ENCODE results near the gene EPHB3.

DNA sequence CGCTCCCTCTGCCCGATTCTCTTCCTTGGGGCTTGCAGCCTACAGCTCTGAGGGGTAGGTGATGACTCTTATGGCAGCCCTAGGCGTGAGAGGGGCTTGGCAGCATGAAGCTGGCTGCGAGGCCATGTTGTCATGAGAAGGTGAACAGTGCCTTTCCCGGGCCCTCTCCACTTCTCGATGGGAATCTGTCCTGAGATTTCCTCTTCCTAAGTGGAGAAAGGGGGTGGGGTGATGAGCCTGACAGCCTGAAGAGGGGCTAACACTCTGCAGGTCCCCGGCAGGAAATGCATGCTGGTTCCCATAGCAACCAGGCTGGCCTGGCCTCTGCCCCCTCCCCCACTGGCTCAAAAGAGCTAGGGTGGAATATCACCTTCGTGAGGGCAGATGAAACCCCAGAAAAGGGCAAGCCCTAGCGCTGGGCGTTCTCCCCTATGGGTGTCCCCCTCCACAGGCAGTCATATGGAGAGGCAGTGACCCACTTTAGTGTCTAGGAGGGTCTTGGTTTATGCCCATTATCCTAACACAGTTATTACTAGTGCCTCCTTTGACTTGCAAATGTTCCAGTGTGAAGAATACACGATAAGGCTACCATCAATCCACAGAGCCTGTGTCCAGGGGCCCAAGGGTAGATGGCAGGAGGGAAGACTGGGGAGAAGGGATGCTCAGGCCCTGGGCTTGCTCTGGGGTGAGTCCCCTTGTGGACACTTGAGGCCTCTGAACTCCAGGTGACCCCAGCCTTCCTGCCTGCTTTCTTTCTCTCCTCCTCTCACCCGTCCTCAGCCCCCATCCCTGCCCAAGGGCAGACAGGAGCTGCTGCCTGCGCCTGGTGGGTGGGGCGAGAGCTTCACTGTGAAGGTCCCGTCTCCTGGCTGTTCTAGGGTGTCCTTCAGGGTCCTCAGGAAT, 13.2 kb downstream of the EPHB3 start:
- TF ChIP-seq POLR2A (IDR thresholded peaks at IDR 0.05) (no peak), EP300 (IDR thresholded peaks at IDR 0.05) (no peak), POLR2AphosphoS5 (IDR thresholded peaks at IDR 0.05) (no peak)
- TF ChIP-seq, protein P1, sequence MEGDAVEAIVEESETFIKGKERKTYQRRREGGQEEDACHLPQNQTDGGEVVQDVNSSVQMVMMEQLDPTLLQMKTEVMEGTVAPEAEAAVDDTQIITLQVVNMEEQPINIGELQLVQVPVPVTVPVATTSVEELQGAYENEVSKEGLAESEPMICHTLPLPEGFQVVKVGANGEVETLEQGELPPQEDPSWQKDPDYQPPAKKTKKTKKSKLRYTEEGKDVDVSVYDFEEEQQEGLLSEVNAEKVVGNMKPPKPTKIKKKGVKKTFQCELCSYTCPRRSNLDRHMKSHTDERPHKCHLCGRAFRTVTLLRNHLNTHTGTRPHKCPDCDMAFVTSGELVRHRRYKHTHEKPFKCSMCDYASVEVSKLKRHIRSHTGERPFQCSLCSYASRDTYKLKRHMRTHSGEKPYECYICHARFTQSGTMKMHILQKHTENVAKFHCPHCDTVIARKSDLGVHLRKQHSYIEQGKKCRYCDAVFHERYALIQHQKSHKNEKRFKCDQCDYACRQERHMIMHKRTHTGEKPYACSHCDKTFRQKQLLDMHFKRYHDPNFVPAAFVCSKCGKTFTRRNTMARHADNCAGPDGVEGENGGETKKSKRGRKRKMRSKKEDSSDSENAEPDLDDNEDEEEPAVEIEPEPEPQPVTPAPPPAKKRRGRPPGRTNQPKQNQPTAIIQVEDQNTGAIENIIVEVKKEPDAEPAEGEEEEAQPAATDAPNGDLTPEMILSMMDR (IDR thresholded peaks at IDR 0.05): no peak

Measured in sigmoid colon (tissue), 4 donors.